HEK293T (cell line): Measurements from ENCODE around the gene XRCC5.

ENCODE experiments used
- CTCF ChIA-PET: fragments of 350-600 bp; formaldehyde crosslinking; extraction: SDS; loops from one replicate; lab custom pipeline; 2021; ENCODE audit warnings: antibody characterized with exemption, inconsistent platforms; lab: Yijun Ruan, JAX
- POLR2A ChIA-PET: fragments of 350-600 bp; formaldehyde crosslinking; extraction: SDS; loops from one replicate; lab custom pipeline; 2020; ENCODE audit warnings: antibody characterized with exemption, inconsistent platforms; lab: Yijun Ruan, JAX
- DNase-seq: peaks from one replicate; pipeline ENCODE4 v3.0.0; 2012; ENCODE audit warnings: mixed read lengths; ENCODE audit errors: extremely low spot score
- ARNT ChIP-seq: fragments of 450-650 bp; IDR thresholded peaks from 2 replicates; pipeline ENCODE4 v1.6.1; 2017; ENCODE audit warnings: mild to moderate bottlenecking
- BHLHE40 ChIP-seq: fragments of 450-650 bp; IDR thresholded peaks from 2 replicates; pipeline ENCODE4 v1.6.1; 2016; ENCODE audit warnings: mild to moderate bottlenecking, moderate library complexity, borderline replicate concordance
- CTBP1 ChIP-seq: fragments of 450-650 bp; IDR thresholded peaks from 2 replicates; pipeline ENCODE4 v1.6.1; 2016; ENCODE audit warnings: borderline replicate concordance
- ELF4 ChIP-seq: fragments of 450-650 bp; IDR thresholded peaks from 2 replicates; pipeline ENCODE4 v1.6.1; 2017; ENCODE audit warnings: antibody characterized with exemption
- FOXA1 ChIP-seq: fragments of 450-650 bp; IDR thresholded peaks from 2 replicates; pipeline ENCODE4 v1.6.1; 2016; ENCODE audit warnings: mild to moderate bottlenecking
- FOXK2 ChIP-seq: fragments of 450-650 bp; IDR thresholded peaks from 2 replicates; pipeline ENCODE4 v1.6.1; 2016; ENCODE audit warnings: mild to moderate bottlenecking
- FOXM1 ChIP-seq: fragments of 450-650 bp; IDR thresholded peaks from 2 replicates; pipeline ENCODE4 v1.6.1; 2017; ENCODE audit warnings: mild to moderate bottlenecking, borderline replicate concordance
- HDGF ChIP-seq: fragments of 450-650 bp; IDR thresholded peaks from 2 replicates; pipeline ENCODE4 v1.6.1; 2017; ENCODE audit warnings: antibody characterized with exemption, borderline replicate concordance
- L3MBTL2 ChIP-seq: fragments of 450-650 bp; conservative IDR thresholded peaks from 2 replicates; pipeline ENCODE4 v1.6.1; 2016; ENCODE audit warnings: mild to moderate bottlenecking
- LEF1 ChIP-seq: fragments of 450-650 bp; IDR thresholded peaks from 2 replicates; pipeline ENCODE4 v1.6.1; 2017; ENCODE audit warnings: mild to moderate bottlenecking, borderline replicate concordance
- NFRKB ChIP-seq: fragments of 450-650 bp; IDR thresholded peaks from 2 replicates; pipeline ENCODE4 v1.6.1; 2016; ENCODE audit warnings: mild to moderate bottlenecking, moderate library complexity
- SP1 ChIP-seq: fragments of 450-650 bp; IDR thresholded peaks from 2 replicates; pipeline ENCODE4 v1.6.1; 2017
- SUZ12 ChIP-seq: fragments of 450-650 bp; IDR thresholded peaks from 2 replicates; pipeline ENCODE4 v1.6.1; 2016; ENCODE audit warnings: mild to moderate bottlenecking
- TARDBP ChIP-seq: fragments of 450-650 bp; IDR thresholded peaks from 2 replicates; pipeline ENCODE4 v1.6.1; 2016
- ZNF384 ChIP-seq: fragments of 450-650 bp; IDR thresholded peaks from 2 replicates; pipeline ENCODE4 v1.6.1; 2016
- TF ChIP-seq, protein P1 (sequence below): fragments of 450-650 bp; IDR thresholded peaks from 2 replicates; pipeline ENCODE4 v1.6.1; 2016

XRCC5 gene

GRCh38 chr2:216070195-216070594 is 39.0 kb upstream of the XRCC5 start:
- DNase-seq = no peak
- ChIA-PET POLR2A (no interaction called here), CTCF (no interaction called here)
- TF ChIP-seq CTBP1 = no peak
- TF ChIP-seq ARNT = no peak
- TF ChIP-seq, protein P1, sequence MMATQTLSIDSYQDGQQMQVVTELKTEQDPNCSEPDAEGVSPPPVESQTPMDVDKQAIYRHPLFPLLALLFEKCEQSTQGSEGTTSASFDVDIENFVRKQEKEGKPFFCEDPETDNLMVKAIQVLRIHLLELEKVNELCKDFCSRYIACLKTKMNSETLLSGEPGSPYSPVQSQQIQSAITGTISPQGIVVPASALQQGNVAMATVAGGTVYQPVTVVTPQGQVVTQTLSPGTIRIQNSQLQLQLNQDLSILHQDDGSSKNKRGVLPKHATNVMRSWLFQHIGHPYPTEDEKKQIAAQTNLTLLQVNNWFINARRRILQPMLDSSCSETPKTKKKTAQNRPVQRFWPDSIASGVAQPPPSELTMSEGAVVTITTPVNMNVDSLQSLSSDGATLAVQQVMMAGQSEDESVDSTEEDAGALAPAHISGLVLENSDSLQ = no peak
- no peak for TF ChIP-seq L3MBTL2
- TF ChIP-seq SP1 = no peak
- TF ChIP-seq ZNF384 = no peak
- no peak for TF ChIP-seq NFRKB

DNA sequence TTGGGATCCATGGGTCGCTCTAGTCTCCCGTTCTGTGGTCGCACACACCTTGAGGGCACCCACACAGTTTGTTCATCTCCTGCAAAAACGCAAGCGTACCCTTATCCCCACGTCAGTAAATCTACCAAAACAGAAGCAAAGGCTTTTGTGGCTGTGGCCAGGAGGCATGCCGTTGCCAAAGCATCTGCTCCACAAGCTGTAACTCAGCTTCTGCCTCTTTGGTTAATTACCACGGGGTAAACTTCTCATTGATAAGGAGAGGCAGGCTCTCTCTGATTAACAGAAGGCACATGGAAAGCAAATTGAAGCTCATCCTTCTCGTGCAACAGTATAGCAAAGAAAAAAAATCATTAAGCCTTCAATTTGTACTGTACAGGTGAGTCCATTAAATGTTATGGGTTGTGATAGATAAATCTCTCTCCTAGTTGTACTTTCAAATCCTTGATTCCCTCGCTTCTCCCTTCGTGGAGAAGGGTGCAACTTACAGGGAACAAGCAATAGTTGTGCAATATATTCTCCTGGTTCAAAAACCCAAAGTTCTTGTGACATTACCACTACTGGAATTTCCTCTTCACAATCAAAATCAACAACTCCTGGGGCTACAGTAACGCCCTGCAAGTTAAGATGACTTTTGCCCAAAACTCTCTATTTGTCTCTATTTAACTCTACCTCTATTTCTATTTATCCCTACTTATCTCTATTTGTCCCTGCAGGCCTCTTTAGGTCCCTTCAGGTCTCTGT is 37.9 kb upstream of the XRCC5 start:
- ChIA-PET POLR2A (no interaction called here), CTCF (no interaction called here)
- TF ChIP-seq NFRKB (no peak), LEF1 (no peak), HDGF (no peak), ELF4 (no peak), FOXK2 (no peak), CTBP1 (no peak), SUZ12 (no peak), ZNF384 (no peak), FOXM1 (no peak), FOXA1 (no peak), L3MBTL2 (no peak), SP1 (no peak), BHLHE40 (no peak), TARDBP (no peak), ARNT (no peak)
- TF ChIP-seq, protein P1 = no peak
- DNase-seq = no peak

GRCh38 chr2:216072473-216072872 is 36.7 kb upstream of the XRCC5 start:
- CTCF ChIA-PET = no interaction called here
- DNase-seq = no peak
- POLR2A ChIA-PET = no interaction called here
- TF ChIP-seq ARNT (no peak), TARDBP (no peak), ELF4 (no peak), SUZ12 (no peak), LEF1 (no peak), BHLHE40 (no peak), NFRKB (no peak), CTBP1 (no peak)

GRCh38 chr2:216073773-216074172 is 35.4 kb upstream of the XRCC5 start:
- no peak for TF ChIP-seq FOXK2
- no peak for TF ChIP-seq FOXA1
- TF ChIP-seq CTBP1 = no peak
- TF ChIP-seq L3MBTL2 = no peak
- no peak for TF ChIP-seq TARDBP
- TF ChIP-seq FOXM1 = no peak
- no peak for TF ChIP-seq ZNF384
- TF ChIP-seq SUZ12 = no peak
- no peak for TF ChIP-seq LEF1
- TF ChIP-seq ELF4 = no peak
- TF ChIP-seq HDGF = no peak
- TF ChIP-seq BHLHE40 = no peak
- TF ChIP-seq SP1 = no peak
- TF ChIP-seq, protein P1 = no peak
- no peak for TF ChIP-seq ARNT
- ChIA-PET CTCF (no interaction called here), POLR2A (no interaction called here)
- no peak for DNase-seq

GRCh38 chr2:216074380-216074779 is 34.8 kb upstream of the XRCC5 start:
- TF ChIP-seq ZNF384 = no peak
- TF ChIP-seq ARNT = no peak
- TF ChIP-seq SUZ12 = no peak
- no peak for TF ChIP-seq FOXA1
- no peak for TF ChIP-seq LEF1
- POLR2A ChIA-PET = no interaction called here
- CTCF ChIA-PET = no interaction called here

GRCh38 chr2:216074794-216075193 is 34.4 kb upstream of the XRCC5 start:
- no peak for DNase-seq
- ChIA-PET POLR2A (no interaction called here), CTCF (no interaction called here)
- TF ChIP-seq, protein P1 = no peak
- TF ChIP-seq FOXK2 (no peak), ELF4 (no peak), CTBP1 (no peak), FOXM1 (no peak), ZNF384 (no peak), TARDBP (no peak), ARNT (no peak), SUZ12 (no peak), SP1 (no peak), L3MBTL2 (no peak), BHLHE40 (no peak), HDGF (no peak), LEF1 (no peak), FOXA1 (no peak), NFRKB (no peak)

More at GRCh38 chr2:216074380-216074779, 34.8 kb upstream of the XRCC5 start:
- DNase-seq = no peak
